ENCODE measurements around the gene ATP6V0A1.

Gene ATP6V0A1

DNA sequence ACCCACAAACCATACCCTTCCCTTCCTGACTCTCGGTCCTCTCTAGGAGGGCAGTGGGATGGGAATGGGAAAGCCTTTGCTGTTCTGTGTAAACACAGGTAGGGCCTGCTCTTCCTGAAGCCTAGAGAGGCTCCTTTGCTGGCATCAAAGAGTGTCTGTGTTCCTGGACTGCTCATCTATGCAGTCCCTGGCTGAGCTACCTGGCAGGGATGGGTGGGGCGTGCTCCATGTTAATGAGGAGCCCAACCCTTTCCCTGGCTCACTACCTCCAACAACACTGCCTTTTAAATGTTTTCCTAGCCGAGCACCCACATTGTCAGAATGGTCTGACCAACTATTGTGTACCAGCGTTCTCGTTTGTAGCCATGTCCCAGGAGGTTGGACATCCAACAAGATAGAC is 50.7 kb downstream of the ATP6V0A1 start:
- no peak for FAIRE-seq
- no peak for DNase-seq (ENCODE audit: insufficient read length, low spot score)
- TF ChIP-seq, protein P1, sequence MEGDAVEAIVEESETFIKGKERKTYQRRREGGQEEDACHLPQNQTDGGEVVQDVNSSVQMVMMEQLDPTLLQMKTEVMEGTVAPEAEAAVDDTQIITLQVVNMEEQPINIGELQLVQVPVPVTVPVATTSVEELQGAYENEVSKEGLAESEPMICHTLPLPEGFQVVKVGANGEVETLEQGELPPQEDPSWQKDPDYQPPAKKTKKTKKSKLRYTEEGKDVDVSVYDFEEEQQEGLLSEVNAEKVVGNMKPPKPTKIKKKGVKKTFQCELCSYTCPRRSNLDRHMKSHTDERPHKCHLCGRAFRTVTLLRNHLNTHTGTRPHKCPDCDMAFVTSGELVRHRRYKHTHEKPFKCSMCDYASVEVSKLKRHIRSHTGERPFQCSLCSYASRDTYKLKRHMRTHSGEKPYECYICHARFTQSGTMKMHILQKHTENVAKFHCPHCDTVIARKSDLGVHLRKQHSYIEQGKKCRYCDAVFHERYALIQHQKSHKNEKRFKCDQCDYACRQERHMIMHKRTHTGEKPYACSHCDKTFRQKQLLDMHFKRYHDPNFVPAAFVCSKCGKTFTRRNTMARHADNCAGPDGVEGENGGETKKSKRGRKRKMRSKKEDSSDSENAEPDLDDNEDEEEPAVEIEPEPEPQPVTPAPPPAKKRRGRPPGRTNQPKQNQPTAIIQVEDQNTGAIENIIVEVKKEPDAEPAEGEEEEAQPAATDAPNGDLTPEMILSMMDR (IDR thresholded peaks at IDR 0.05; ENCODE audit: insufficient read depth, missing control alignments) = no peak

DNA sequence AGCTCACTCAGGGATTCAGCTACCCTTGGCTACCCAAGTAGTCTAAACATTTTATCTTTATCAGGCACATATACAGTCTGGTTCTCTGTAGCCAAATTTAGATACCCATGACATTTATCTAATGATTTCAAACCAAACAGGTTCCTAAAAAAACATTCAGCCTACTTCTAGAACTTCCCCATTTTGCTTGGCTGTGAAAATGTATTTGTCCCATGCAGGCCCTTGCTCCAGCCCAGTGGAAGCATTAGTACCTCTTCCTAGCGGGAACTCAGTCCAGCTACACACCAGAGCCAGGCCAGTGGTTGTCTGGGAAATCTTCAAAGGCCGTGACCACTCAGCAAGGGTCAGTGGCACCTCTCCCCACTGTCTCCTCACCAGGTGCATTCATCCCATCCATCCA is 51.2 kb downstream of the ATP6V0A1 start:
- TF ChIP-seq, protein P1 (IDR thresholded peaks at IDR 0.05; ENCODE audit: insufficient read depth, missing control alignments) = no peak
- FAIRE-seq (no peak), DNase-seq (ENCODE audit: insufficient read length, low spot score) (no peak)

DNA sequence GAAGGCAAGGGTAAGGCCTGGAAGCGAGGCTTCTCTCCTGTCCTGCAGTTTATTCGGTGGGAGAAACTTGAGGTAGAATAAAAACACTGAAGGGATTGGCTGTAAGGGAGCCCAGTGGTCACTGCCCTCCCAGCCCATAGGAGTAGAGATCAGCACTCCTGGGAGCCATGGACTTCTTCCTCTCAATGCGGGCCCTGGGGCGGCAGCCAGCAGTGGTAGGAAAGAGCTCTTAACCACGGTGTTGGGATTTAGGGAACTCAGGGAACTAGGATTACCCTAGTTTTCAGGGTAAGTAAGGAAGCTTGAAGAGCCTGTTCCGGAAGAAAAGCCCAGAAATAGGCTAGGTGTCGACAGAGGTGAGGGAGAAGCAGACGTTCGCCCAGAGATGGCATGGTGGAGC is 53.6 kb downstream of the ATP6V0A1 start:
- DNase-seq (ENCODE audit: insufficient read length, low spot score) (no peak), FAIRE-seq (no peak)
- TF ChIP-seq, protein P1 (IDR thresholded peaks at IDR 0.05; ENCODE audit: insufficient read depth, missing control alignments) = no peak

DNA sequence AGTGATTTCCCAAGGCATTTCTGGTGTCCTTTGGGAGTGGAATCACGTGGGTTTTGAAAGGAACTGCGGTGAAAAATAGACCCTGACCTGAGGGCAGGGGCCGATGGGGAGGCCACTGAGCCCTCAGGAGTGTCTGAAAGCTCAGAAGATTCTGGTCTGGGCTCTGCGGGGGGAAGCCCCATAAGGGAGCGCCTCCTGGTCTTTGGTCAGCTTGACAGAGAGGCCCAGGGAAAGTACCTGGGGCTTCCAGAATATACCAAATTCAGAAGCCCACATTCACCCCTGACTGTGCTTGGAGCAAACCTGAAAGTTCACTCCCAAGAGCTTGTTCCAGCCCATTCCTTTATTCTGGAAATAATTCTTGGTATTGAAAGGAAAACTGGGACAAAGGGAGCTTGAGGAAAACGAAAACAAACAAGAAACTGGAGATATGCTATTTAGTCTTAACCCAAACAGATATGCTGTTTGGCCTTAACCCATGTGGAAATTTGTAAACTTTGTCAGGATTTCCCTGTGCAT is 54.1 kb downstream of the ATP6V0A1 start:
- FAIRE-seq = no peak

DNA sequence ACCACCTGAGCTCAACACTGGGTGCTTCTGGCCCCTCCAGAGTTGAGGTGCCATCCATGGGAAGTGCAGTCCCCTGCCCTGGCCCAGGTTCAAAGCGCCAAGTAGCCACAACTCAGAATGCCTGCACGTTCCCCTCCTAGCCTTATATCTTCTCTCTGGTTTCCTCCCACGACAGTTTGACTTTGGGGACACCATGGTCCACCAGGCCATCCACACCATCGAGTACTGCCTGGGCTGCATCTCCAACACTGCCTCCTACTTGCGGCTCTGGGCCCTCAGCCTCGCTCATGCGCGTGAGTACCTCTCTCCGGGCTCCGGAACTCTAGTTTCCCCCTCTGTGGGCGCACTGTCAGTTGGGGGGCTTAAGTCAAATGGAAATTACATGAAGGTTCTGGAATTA is 55.0 kb downstream of the ATP6V0A1 start:
- TF ChIP-seq, protein P1 (IDR thresholded peaks at IDR 0.05; ENCODE audit: insufficient read depth, missing control alignments) = no peak
- DNase-seq (ENCODE audit: insufficient read length, low spot score) (no peak), FAIRE-seq (no peak)

More for the DNA sequence above, 54.1 kb downstream of the ATP6V0A1 start:
- TF ChIP-seq, protein P1 (IDR thresholded peaks at IDR 0.05; ENCODE audit: insufficient read depth, missing control alignments) = no peak
- DNase-seq (ENCODE audit: insufficient read length, low spot score) = no peak

DNA sequence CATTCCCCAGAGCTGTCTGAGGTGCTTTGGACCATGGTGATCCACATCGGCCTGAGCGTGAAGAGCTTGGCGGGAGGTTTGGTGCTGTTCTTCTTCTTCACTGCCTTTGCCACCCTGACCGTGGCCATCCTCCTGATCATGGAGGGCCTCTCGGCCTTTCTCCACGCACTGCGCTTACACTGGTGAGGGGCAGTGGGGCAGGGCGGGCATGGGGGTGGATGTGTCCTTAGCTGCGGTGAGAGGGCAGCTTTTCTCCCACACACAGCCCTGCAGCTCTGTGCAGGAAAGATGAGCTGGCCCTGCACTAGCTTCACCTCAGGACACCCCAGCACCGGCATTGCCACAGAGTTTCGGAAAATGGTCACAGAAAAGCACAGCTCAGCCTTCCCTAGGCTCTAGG is 55.6 kb downstream of the ATP6V0A1 start:
- TF ChIP-seq, protein P1 (IDR thresholded peaks at IDR 0.05; ENCODE audit: insufficient read depth, missing control alignments) = no peak
- FAIRE-seq = no peak
- no peak for DNase-seq (ENCODE audit: insufficient read length, low spot score)

DNA sequence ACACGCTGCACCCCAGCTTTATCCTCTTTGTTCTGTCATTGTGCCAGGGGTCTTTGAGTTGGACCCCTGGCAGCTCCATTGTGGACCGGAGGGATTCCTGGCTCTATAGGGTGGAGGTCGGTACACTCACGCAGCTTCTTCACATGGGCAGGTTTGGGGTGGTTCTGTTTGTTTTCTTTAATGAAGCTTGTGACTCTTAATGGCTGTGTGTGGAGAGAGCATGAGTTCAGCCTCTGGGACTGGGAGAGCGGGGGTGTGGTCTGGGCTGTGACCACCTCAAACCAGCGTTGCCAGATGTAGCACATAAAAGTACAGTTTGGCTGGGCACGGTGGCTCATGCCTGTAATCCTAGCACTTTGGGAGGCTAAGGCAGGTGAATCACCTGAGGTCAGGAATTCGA is 56.2 kb downstream of the ATP6V0A1 start:
- TF ChIP-seq, protein P1 (IDR thresholded peaks at IDR 0.05; ENCODE audit: insufficient read depth, missing control alignments) = no peak
- FAIRE-seq = no peak
- DNase-seq (ENCODE audit: insufficient read length, low spot score) = no peak

Data from D721Med (cell line).